SK-N-MC (cell line): Measurements from ENCODE around the gene HEMGN.
"Not testable (repeated sequence)": the region's sequence is repeated elsewhere in the genome, so short reads cannot be mapped to it uniquely, and the experiment has no call there.

Experiments
- DNase-seq: peaks from one replicate; pipeline ENCODE4 v3.0.0-alpha.2; 2011; ENCODE audit warnings: low read depth, low spot score
- H3K27ac ChIP-seq: fragments of 200-600 bp; sonication (generic); 2 replicates; pipeline ENCODE4 v1.5.1; 2016; ENCODE audit warnings: mixed run types
- H3K36me3 ChIP-seq: fragments of 200-600 bp; sonication (generic); 2 replicates; pipeline ENCODE4 v1.6.1; 2017; ENCODE audit warnings: antibody characterized with exemption, low read length, mixed read lengths; ENCODE audit not compliant: insufficient read depth
- H3K4me3 ChIP-seq: fragments of 200-600 bp; sonication (generic); 2 replicates; pipeline ENCODE4 v1.5.1; 2016
- H3K9ac ChIP-seq: fragments of 200-600 bp; sonication (generic); 2 replicates; pipeline ENCODE4 v1.8.0; 2017; ENCODE audit warnings: mixed run types, mixed read lengths; ENCODE audit not compliant: insufficient read length
- H3K9me3 ChIP-seq: fragments of 200-600 bp; sonication (generic); 2 replicates; pipeline ENCODE4 v1.6.1; 2017; ENCODE audit warnings: low read depth, mild to moderate bottlenecking, antibody characterized with exemption, low read length, moderate library complexity, mixed read lengths
- EZH2 ChIP-seq: fragments of 200-600 bp; sonication (generic); IDR thresholded peaks from one replicate; pipeline ENCODE4 v1.6.1; 2017; ENCODE audit warnings: antibody characterized with exemption
- FOXP2 ChIP-seq: optimal IDR thresholded peaks from 2 replicates; pipeline ENCODE3; 2011; ENCODE audit warnings: mild to moderate bottlenecking, moderate library complexity; ENCODE audit not compliant: insufficient read depth; ENCODE audit errors: extremely low read length, control extremely low read depth
- POLR2AphosphoS5 ChIP-seq: IDR thresholded peaks from 2 replicates; pipeline ENCODE4 v1.6.1; 2012; ENCODE audit warnings: mild to moderate bottlenecking, low read depth, low read length, borderline replicate concordance

Gene HEMGN

GRCh38 chr9:97959585-97959984 lies 21.6 kb upstream of the HEMGN start:
- H3K9me3 ChIP-seq, result no peaks in the 10 kb centered on the region
- no peak overlapping the region for H3K4me3 ChIP-seq
- H3K9ac ChIP-seq, result no peak overlapping the region
- no peak overlapping the region for H3K27ac ChIP-seq
- TF ChIP-seq EZH2, result no peak
- TF ChIP-seq POLR2AphosphoS5, result no peak
- TF ChIP-seq FOXP2, result no peak
- no peaks in the 10 kb centered on the region for H3K36me3 ChIP-seq
- DNase-seq, result no peak

- Histone ChIP-seq H3K9ac (no peak overlapping the region), H3K4me3 (no peak overlapping the region), H3K27ac (no peak overlapping the region), H3K36me3 (no peaks in the 10 kb centered on the region), H3K9me3 (no peaks in the 10 kb centered on the region)
- DNase-seq, result no peak
- TF ChIP-seq POLR2AphosphoS5 (no peak), EZH2 (no peak), FOXP2 (no peak)
Measured at GRCh38 chr9:97958812-97959511, 21.0 kb upstream of the HEMGN start.

- no peak for DNase-seq
- no peak overlapping the region for H3K27ac ChIP-seq
- H3K36me3 ChIP-seq, result no peaks in the 10 kb centered on the region
- TF ChIP-seq EZH2 (no peak), FOXP2 (no peak), POLR2AphosphoS5 (no peak)
- H3K9me3 ChIP-seq, result no peaks in the 10 kb centered on the region
- no peak overlapping the region for H3K9ac ChIP-seq
- H3K4me3 ChIP-seq, result no peak overlapping the region
Measured at GRCh38 chr9:97956331-97956730, 18.4 kb upstream of the HEMGN start.

- no peak for TF ChIP-seq EZH2
- TF ChIP-seq POLR2AphosphoS5, result no peak
- TF ChIP-seq FOXP2, result no peak
- H3K9ac ChIP-seq, result no peak overlapping the region
- H3K36me3 ChIP-seq, result no peaks in the 10 kb centered on the region
- no peak overlapping the region for H3K27ac ChIP-seq
- no peak for DNase-seq
- no peaks in the 10 kb centered on the region for H3K9me3 ChIP-seq
- H3K4me3 ChIP-seq, result no peak overlapping the region
Measured at GRCh38 chr9:97954550-97954989, 16.6 kb upstream of the HEMGN start.

- H3K27ac ChIP-seq, result not testable (repeated sequence)
Measured at GRCh38 chr9:97950873-97951272, 12.9 kb upstream of the HEMGN start.

GRCh38 chr9:97947094-97947493 lies 9.1 kb upstream of the HEMGN start:
- not testable (repeated sequence) for H3K9me3 ChIP-seq, DNase-seq, H3K36me3 ChIP-seq, H3K27ac ChIP-seq, H3K4me3 ChIP-seq, H3K9ac ChIP-seq

More at GRCh38 chr9:97950873-97951272, 12.9 kb upstream of the HEMGN start:
- not testable (repeated sequence) for H3K4me3 ChIP-seq, DNase-seq, H3K9ac ChIP-seq, H3K9me3 ChIP-seq, H3K36me3 ChIP-seq

GRCh38 chr9:97945470-97945869 lies 7.5 kb upstream of the HEMGN start:
- H3K9me3 ChIP-seq, H3K9ac ChIP-seq, H3K4me3 ChIP-seq, DNase-seq, H3K27ac ChIP-seq, H3K36me3 ChIP-seq: not testable (repeated sequence)

- no peak overlapping the region for H3K4me3 ChIP-seq
- DNase-seq, result no peak
- no peaks in the 10 kb centered on the region for H3K9me3 ChIP-seq
- no peaks in the 10 kb centered on the region for H3K36me3 ChIP-seq
- no peak overlapping the region for H3K27ac ChIP-seq
- no peak for TF ChIP-seq FOXP2
- TF ChIP-seq EZH2, result no peak
- no peak for TF ChIP-seq POLR2AphosphoS5
- no peak overlapping the region for H3K9ac ChIP-seq
Measured at GRCh38 chr9:97944612-97945011, 6.6 kb upstream of the HEMGN start.

GRCh38 chr9:97943308-97943855 lies 5.4 kb upstream of the HEMGN start:
- no peaks in the 10 kb centered on the region for H3K9me3 ChIP-seq
- no peak overlapping the region for H3K9ac ChIP-seq
- no peak for DNase-seq
- no peak overlapping the region for H3K4me3 ChIP-seq
- TF ChIP-seq FOXP2 (no peak), EZH2 (no peak), POLR2AphosphoS5 (no peak)
- no peaks in the 10 kb centered on the region for H3K36me3 ChIP-seq
- H3K27ac ChIP-seq, result no peak overlapping the region
